Smooth muscle cell (in vitro differentiated cells): ENCODE data around the gene LRRC38. TPM values are rescaled to one million over a fixed set of nuclear protein-coding genes. Genes with fewer than 3 reads are reported as not detected.

Source experiments
- DNase-seq: peaks from one replicate; lab custom pipeline; 2025; ENCODE audit not compliant: unreplicated experiment; lab: John Stamatoyannopoulos, UW
- H2AFZ ChIP-seq: fragments of 200-600 bp; sonication (generic); 2 replicates; pipeline ENCODE4 v1.6.0; 2016; ENCODE audit warnings: antibody characterized with exemption, low read depth, mild to moderate bottlenecking
- H3F3A ChIP-seq: fragments of 200-600 bp; sonication (generic); 2 replicates; pipeline ENCODE4 v1.6.0; 2017; ENCODE audit warnings: antibody characterized with exemption, low read depth
- H3K27ac ChIP-seq: fragments of 200-600 bp; sonication (generic); 2 replicates; pipeline ENCODE4 v1.5.1; 2016; ENCODE audit warnings: low read depth, mild to moderate bottlenecking
- H3K27me3 ChIP-seq: fragments of 200-600 bp; sonication (generic); 2 replicates; pipeline ENCODE4 v1.6.1; 2016; ENCODE audit warnings: low read depth, mild to moderate bottlenecking
- H3K36me3 ChIP-seq: fragments of 200-600 bp; sonication (generic); 2 replicates; pipeline ENCODE4 v1.5.1; 2016; ENCODE audit warnings: low read depth
- H3K4me1 ChIP-seq: fragments of 200-600 bp; sonication (generic); 2 replicates; pipeline ENCODE4 v1.5.1; 2016; ENCODE audit warnings: low read depth
- H3K4me2 ChIP-seq: fragments of 200-600 bp; sonication (generic); 2 replicates; pipeline ENCODE4 v1.6.0; 2016; ENCODE audit warnings: mild to moderate bottlenecking
- H3K4me3 ChIP-seq: fragments of 200-600 bp; sonication (generic); 2 replicates; pipeline ENCODE4 v1.5.1; 2016; ENCODE audit warnings: mild to moderate bottlenecking
- H3K79me2 ChIP-seq: fragments of 200-600 bp; sonication (generic); 2 replicates; pipeline ENCODE4 v1.6.0; 2016; ENCODE audit warnings: low read depth, mild to moderate bottlenecking
- H3K9ac ChIP-seq: fragments of 200-600 bp; sonication (generic); 2 replicates; pipeline ENCODE4 v1.6.0; 2016; ENCODE audit warnings: low read depth
- H3K9me3 ChIP-seq: fragments of 200-600 bp; sonication (generic); replicated peaks from 2 replicates; pipeline ENCODE4 v1.5.1; 2016; ENCODE audit warnings: low read depth
- H4K20me1 ChIP-seq: fragments of 200-600 bp; sonication (generic); 2 replicates; pipeline ENCODE4 v1.6.0; 2016; ENCODE audit warnings: low read depth
- CTCF ChIP-seq: fragments of 200-600 bp; sonication (generic); IDR thresholded peaks from 2 replicates; pipeline ENCODE4 v1.5.1; 2017; ENCODE audit warnings: borderline replicate concordance, mild to moderate bottlenecking, antibody characterized with exemption; ENCODE audit not compliant: insufficient read depth, poor library complexity, severe bottlenecking
- WGBS: methylation state at CpG from one replicate; pipeline ENCODE4 v1.1.7; 2016; ENCODE audit warnings: low lambda C conversion rate; 5-methylcytosine and 5-hydroxymethylcytosine counted together
- polyA plus RNA-seq: library from polyadenylated mRNA; unstranded; fragments of >200 nt; fragmentation: Nextera tagmentation; extraction: Ambion mirVana; gene quantifications from 2 replicates; pipeline ENCODE4 v1.2.1, GENCODE V29; 2016
- total RNA-seq: library from RNA; depleted of rRNA; stranded (reverse); fragments of >200 nt; gene quantifications from 2 replicates; pipeline ENCODE4 v1.2.3, GENCODE V29; 2014

LRRC38 gene
- total and polyA plus RNA-seq, 2 experiments from 2014 or later = 0.39 TPM; not detected in 1

- no peak overlapping the region for H2AFZ ChIP-seq
- no peak overlapping the region for H3K9ac ChIP-seq
- no peak for TF ChIP-seq CTCF
- no peaks in the 10 kb centered on the region for H4K20me1 ChIP-seq
- H3K36me3 ChIP-seq = no peaks in the 10 kb centered on the region
- H3K27ac ChIP-seq = no peak overlapping the region
- no peaks in the 10 kb centered on the region for H3K79me2 ChIP-seq
- 75% methylated on average over 12 of the region's 12 CpGs for WGBS
- H3K4me2 ChIP-seq = no peak overlapping the region
- no peaks in the 10 kb centered on the region for H3K9me3 ChIP-seq
- no peaks in the 10 kb centered on the region for H3F3A ChIP-seq
- H3K4me3 ChIP-seq = no peak overlapping the region
- DNase-seq = no peak
- H3K4me1 ChIP-seq = no peaks in the 10 kb centered on the region
- H3K27me3 ChIP-seq = no peaks in the 10 kb centered on the region
Observed at GRCh38 chr1:13492711-13493110, 21.1 kb downstream of the LRRC38 start.

- no peak for TF ChIP-seq CTCF
- H3K79me2 ChIP-seq = no peaks in the 10 kb centered on the region
- H4K20me1 ChIP-seq = no peaks in the 10 kb centered on the region
- H3K27ac ChIP-seq = no peak overlapping the region
- H3K9me3 ChIP-seq = no peaks in the 10 kb centered on the region
- no peak overlapping the region for H3K4me2 ChIP-seq
- no peaks in the 10 kb centered on the region for H3K27me3 ChIP-seq
- H3F3A ChIP-seq = no peaks in the 10 kb centered on the region
- DNase-seq = no peak
- H3K9ac ChIP-seq = no peak overlapping the region
- WGBS = 93% methylated on average over 3 of the region's 3 CpGs
- H2AFZ ChIP-seq = no peak overlapping the region
- H3K4me1 ChIP-seq = no peaks in the 10 kb centered on the region
- H3K4me3 ChIP-seq = no peak overlapping the region
- no peaks in the 10 kb centered on the region for H3K36me3 ChIP-seq
Observed at GRCh38 chr1:13487957-13488356, 25.8 kb downstream of the LRRC38 start.

- no peak overlapping the region for H3K9ac ChIP-seq
- H2AFZ ChIP-seq = no peak overlapping the region
- TF ChIP-seq CTCF = no peak
- no peaks in the 10 kb centered on the region for H4K20me1 ChIP-seq
- no peaks in the 10 kb centered on the region for H3K79me2 ChIP-seq
- H3K27ac ChIP-seq = no peak overlapping the region
- no peak for DNase-seq
- H3F3A ChIP-seq = no peaks in the 10 kb centered on the region
- 92% methylated on average over 17 of the region's 17 CpGs for WGBS
- H3K27me3 ChIP-seq = no peaks in the 10 kb centered on the region
- H3K36me3 ChIP-seq = no peaks in the 10 kb centered on the region
- H3K4me1 ChIP-seq = no peaks in the 10 kb centered on the region
- H3K4me3 ChIP-seq = no peak overlapping the region
- no peaks in the 10 kb centered on the region for H3K9me3 ChIP-seq
- no peak overlapping the region for H3K4me2 ChIP-seq
Observed at GRCh38 chr1:13487143-13487868, 26.5 kb downstream of the LRRC38 start.

- Histone ChIP-seq H3K79me2 (no peaks in the 10 kb centered on the region), H2AFZ (no peak overlapping the region), H3F3A (no peaks in the 10 kb centered on the region), H3K27ac (no peak overlapping the region), H3K36me3 (no peaks in the 10 kb centered on the region), H4K20me1 (no peaks in the 10 kb centered on the region), H3K4me1 (no peaks in the 10 kb centered on the region), H3K9ac (no peak overlapping the region), H3K27me3 (no peaks in the 10 kb centered on the region), H3K4me3 (no peak overlapping the region), H3K9me3 (no peaks in the 10 kb centered on the region), H3K4me2 (no peak overlapping the region)
- WGBS = 87% methylated on average over 10 of the region's 12 CpGs
- no peak for DNase-seq
- no peak for TF ChIP-seq CTCF
Observed at GRCh38 chr1:13483946-13484345, 29.9 kb downstream of the LRRC38 start.
